K562 (cell line): Measurements from ENCODE around the gene CLHC1. TPM values are rescaled to one million over a fixed set of nuclear protein-coding genes. Genes with fewer than 3 reads are reported as not detected.

Source experiments
- BCL6 ChIP-seq: fragments of 250-450 bp; sonication (Bioruptor Pico); IDR thresholded peaks from 2 replicates; pipeline ENCODE4 v1.4.0; 2020
- HMG20A ChIP-seq: fragments of 450-650 bp; formaldehyde crosslinking; conservative IDR thresholded peaks from 2 replicates; pipeline ENCODE4 v1.4.0; 2020; ENCODE audit warnings: mild to moderate bottlenecking, mixed read lengths
- NUFIP1 ChIP-seq: fragments of 450-650 bp; IDR thresholded peaks from 2 replicates; pipeline ENCODE4 v1.6.1; 2018; ENCODE audit not compliant: partially characterized antibody
- POLR3A ChIP-seq: IDR thresholded peaks from 2 replicates; pipeline ENCODE4 v1.6.1; 2011; ENCODE audit warnings: borderline replicate concordance, mild to moderate bottlenecking, moderate library complexity; ENCODE audit not compliant: insufficient read length, insufficient read depth; ENCODE audit errors: extremely low read depth
- RCOR1 ChIP-seq, 2 experiments: IDR thresholded peaks; 2 replicates each; pipeline ENCODE4 v1.6.1; 2012; ENCODE audit warnings: low read depth in 2 of 2, low read length in 2 of 2, borderline replicate concordance in 1 of 2, improper control_type of control experiment in 1 of 2
- RFX5 ChIP-seq: IDR thresholded peaks from 2 replicates; pipeline ENCODE4 v1.6.1; 2011; ENCODE audit warnings: low read depth, mild to moderate bottlenecking, improper control_type of control experiment, low read length
- TCF3 ChIP-seq: sonication (generic); formaldehyde crosslinking; IDR thresholded peaks from 2 replicates; pipeline ENCODE4 v1.4.0; 2020; ENCODE audit warnings: mild to moderate bottlenecking, missing genetic modification reagents
- THRAP3 ChIP-seq: fragments of 450-650 bp; IDR thresholded peaks from 2 replicates; pipeline ENCODE4 v1.6.1; 2016; ENCODE audit warnings: mild to moderate bottlenecking, inconsistent platforms, borderline replicate concordance
- TOE1 ChIP-seq, 2 experiments: fragments of 450-650 bp in 1 of 2; sonication (generic) in 1 of 2; formaldehyde crosslinking in 1 of 2; IDR thresholded peaks; 2 replicates each; pipeline versions ENCODE4 v1.7.1 to v1.8.0; 2016 to 2022; ENCODE audit warnings: borderline replicate concordance in 2 of 2, mild to moderate bottlenecking in 2 of 2, antibody characterized with exemption in 1 of 2, inconsistent platforms in 1 of 2, low read depth in 1 of 2, missing genetic modification reagents in 1 of 2, moderate library complexity in 1 of 2
- TRIM28 ChIP-seq: fragments of 450-650 bp; IDR thresholded peaks from 2 replicates; pipeline ENCODE4 v1.6.1; 2017
- ZBTB7A ChIP-seq: IDR thresholded peaks from 2 replicates; pipeline ENCODE4 v1.6.1; 2011; ENCODE audit warnings: low read depth, mild to moderate bottlenecking, low read length, moderate library complexity, borderline replicate concordance; ENCODE audit not compliant: control insufficient read depth
- ZNF165 ChIP-seq: fragments of 250-450 bp; sonication (Bioruptor Pico); IDR thresholded peaks from 2 replicates; pipeline ENCODE4 v1.4.0; 2020; ENCODE audit warnings: borderline replicate concordance
- polyA plus RNA-seq, 8 experiments: library from polyadenylated mRNA; depleted of rRNA in 4 of 8; stranded (reverse) in 5 of 8; unstranded in 3 of 8; fragments of >200 nt; fragmentation: Nextera tagmentation in 2 of 8; fragmentation: Illumina TruSeq in 1 of 8; extraction: Ambion mirVana in 2 of 8; extraction: Trizol in 1 of 8; gene quantifications; 2 replicates each; pipeline versions ENCODE4 v1.2.1 to v1.2.3, GENCODE V29; 2011 to 2014; ENCODE audit warnings: inconsistent platforms in 1 of 8, missing spikeins in 1 of 8
- total RNA-seq, 7 experiments: library from RNA; depleted of rRNA in 6 of 7; stranded (reverse); fragments of >200 nt in 6 of 7; fragmentation: Illumina TruSeq in 2 of 7; extraction: Trizol in 2 of 7; gene quantifications; 2 replicates each; pipeline versions ENCODE4 v1.2.1 to v1.2.3, GENCODE V29; 2011 to 2021; ENCODE audit warnings: low replicate concordance in 1 of 7
- TF ChIP-seq, protein P1 (sequence below), 2 experiments: fragments of 450-650 bp; IDR thresholded peaks; 2 replicates each; pipeline ENCODE4 v1.6.1; 2016; ENCODE audit warnings: mild to moderate bottlenecking in 2 of 2, borderline replicate concordance in 1 of 2, low read depth in 1 of 2, moderate library complexity in 1 of 2
- TF ChIP-seq, protein P2 (sequence below): fragments of 450-650 bp; IDR thresholded peaks from 2 replicates; pipeline ENCODE4 v1.7.0; 2016; ENCODE audit warnings: borderline replicate concordance
- TF ChIP-seq, protein P3 (sequence below): fragments of 250-450 bp; sonication (Bioruptor Pico); IDR thresholded peaks from 2 replicates; pipeline ENCODE4 v1.8.0; 2022; ENCODE audit warnings: inconsistent platforms, mild to moderate bottlenecking, moderate library complexity, borderline replicate concordance

Gene CLHC1
- total and polyA plus RNA-seq, 9 of the 15 experiments (the other 6 are each of a cell fraction or from before 2014, with no cell fraction given) = 3.7 to 14.3 (median 8.6) TPM

DNA sequence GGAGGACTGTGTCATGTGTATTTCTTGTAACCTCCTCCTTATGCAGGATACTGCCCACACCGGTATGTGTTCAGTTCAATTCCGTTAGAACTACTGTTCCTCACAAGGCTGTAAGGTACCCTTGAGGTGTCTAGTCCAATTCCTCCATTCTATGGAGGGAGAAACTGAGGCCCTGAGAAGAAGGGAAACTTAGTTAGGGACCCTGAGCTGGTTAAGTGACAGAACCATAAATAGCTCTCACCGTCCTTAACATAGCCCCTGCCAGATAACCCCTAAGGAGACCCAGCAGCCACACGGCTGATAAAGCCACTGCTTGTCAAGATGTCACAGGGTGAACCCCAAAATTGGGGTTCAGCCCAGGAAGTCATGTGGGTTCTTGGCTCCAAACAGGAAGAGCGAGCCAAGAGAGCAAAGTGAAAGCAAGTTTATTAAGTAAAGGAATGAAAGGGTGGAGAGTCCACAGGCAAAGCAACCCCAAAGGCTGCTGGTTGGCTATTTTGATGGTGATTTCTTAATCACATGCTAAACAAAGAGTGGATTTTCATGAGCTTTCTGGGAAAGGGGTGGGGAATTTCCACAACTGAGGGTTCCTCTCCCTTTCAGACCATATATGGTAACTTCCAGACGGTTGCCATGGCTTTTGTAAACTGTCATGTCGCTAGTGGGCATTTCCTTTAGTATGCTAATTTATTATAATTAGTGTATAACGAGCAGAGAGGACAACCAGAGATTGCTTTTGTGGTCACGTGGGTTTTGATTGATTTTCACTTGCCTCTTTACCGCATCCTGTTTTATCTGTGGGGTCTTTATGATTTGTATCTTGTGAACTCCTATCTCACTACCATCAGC, 98.4 kb downstream of the CLHC1 start (continued):
- TF ChIP-seq, protein P1, sequence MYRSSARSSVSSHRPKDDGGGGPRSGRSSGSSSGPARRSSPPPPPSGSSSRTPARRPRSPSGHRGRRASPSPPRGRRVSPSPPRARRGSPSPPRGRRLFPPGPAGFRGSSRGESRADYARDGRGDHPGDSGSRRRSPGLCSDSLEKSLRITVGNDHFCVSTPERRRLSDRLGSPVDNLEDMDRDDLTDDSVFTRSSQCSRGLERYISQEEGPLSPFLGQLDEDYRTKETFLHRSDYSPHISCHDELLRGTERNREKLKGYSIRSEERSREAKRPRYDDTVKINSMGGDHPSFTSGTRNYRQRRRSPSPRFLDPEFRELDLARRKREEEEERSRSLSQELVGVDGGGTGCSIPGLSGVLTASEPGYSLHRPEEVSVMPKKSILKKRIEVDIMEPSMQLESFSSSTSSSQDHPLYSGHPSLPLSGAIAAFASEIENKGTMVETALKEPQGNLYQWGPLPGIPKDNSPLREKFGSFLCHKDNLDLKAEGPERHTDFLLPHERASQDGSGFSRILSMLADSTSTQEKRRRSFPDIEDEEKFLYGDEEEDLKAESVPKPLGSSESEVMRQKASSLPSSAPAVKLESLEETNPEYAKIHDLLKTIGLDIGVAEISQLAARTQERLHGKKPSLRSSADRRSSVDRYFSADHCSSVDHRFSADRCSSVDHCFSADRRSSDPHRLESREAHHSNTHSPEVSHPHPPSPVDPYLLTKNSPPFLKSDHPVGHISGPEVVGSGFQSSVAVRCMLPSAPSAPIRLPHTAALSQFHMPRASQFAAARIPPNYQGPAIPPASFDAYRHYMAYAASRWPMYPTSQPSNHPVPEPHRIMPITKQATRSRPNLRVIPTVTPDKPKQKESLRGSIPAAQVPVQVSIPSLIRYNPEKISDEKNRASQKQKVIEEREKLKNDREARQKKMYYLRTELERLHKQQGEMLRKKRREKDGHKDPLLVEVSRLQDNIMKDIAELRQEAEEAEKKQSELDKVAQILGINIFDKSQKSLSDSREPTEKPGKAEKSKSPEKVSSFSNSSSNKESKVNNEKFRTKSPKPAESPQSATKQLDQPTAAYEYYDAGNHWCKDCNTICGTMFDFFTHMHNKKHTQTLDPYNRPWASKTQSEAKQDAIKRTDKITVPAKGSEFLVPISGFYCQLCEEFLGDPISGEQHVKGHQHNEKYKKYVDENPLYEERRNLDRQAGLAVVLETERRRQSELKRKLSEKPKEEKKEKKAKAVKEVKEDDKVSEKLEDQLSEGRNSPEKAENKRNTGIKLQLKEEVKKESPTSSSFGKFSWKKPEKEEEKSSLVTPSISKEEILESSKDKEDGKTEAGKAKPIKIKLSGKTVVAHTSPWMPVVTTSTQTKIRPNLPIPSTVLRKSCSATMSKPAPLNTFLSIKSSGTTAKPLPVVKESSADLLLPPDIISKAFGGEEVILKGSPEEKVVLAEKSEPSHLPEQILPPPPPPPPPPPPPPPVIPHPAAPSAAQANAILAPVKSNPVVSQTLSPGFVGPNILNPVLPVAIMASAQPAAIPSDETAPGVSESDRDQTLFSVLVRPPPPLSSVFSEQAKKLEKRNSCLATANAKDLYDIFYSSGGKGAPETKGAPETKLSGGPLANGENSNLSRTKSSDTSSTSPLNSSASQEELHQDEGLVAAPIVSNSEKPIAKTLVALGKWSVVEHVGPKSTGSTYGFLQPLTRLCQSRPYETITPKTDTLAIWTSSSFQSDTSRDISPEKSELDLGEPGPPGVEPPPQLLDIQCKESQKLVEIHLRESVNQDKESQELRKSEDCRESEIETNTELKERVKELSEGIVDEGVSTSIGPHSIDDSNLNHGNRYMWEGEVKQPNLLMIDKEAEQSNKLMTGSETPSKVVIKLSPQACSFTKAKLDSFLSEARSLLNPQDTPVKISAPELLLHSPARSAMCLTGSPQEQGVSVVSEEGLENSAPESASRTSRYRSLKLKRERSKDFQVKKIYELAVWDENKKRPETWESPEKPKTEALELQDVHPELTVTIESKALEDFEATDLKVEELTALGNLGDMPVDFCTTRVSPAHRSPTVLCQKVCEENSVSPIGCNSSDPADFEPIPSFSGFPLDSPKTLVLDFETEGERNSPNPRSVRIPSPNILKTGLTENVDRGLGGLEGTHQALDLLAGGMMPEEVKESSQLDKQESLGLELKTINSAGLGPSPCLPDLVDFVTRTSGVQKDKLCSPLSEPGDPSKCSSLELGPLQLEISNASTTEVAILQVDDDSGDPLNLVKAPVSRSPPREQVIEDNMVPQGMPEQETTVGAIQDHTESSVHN (IDR thresholded peaks at IDR 0.05; ENCODE audit: borderline replicate concordance in 1 of 2, low read depth in 1 of 2) = no peak
- no peak for TF ChIP-seq TRIM28
- TF ChIP-seq ZBTB7A = peak; percentile 51; the same call in 1 of the 2 replicates
- no peak for TF ChIP-seq BCL6 (CRISPR knock-in tag)
- TF ChIP-seq TOE1 (IDR thresholded peaks at IDR 0.05; ENCODE audit: borderline replicate concordance) = peak; percentile 88; the same call in 1 of the 2 replicates
- TF ChIP-seq TOE1 (CRISPR knock-in tag; IDR thresholded peaks at IDR 0.05; ENCODE audit: borderline replicate concordance, low read depth) = no peak
- peak; percentile 42 for TF ChIP-seq TCF3
- no peak for TF ChIP-seq HMG20A (CRISPR knock-in tag)
- TF ChIP-seq NUFIP1 = no peak
- TF ChIP-seq, protein P2, sequence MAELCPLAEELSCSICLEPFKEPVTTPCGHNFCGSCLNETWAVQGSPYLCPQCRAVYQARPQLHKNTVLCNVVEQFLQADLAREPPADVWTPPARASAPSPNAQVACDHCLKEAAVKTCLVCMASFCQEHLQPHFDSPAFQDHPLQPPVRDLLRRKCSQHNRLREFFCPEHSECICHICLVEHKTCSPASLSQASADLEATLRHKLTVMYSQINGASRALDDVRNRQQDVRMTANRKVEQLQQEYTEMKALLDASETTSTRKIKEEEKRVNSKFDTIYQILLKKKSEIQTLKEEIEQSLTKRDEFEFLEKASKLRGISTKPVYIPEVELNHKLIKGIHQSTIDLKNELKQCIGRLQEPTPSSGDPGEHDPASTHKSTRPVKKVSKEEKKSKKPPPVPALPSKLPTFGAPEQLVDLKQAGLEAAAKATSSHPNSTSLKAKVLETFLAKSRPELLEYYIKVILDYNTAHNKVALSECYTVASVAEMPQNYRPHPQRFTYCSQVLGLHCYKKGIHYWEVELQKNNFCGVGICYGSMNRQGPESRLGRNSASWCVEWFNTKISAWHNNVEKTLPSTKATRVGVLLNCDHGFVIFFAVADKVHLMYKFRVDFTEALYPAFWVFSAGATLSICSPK = no peak
- TF ChIP-seq RCOR1 (IDR thresholded peaks at IDR 0.05; ENCODE audit: borderline replicate concordance in 1 of 2, low read depth in 2 of 2, low read length in 2 of 2) = no peak; a peak in 1 of 4 replicates
- TF ChIP-seq, protein P3, sequence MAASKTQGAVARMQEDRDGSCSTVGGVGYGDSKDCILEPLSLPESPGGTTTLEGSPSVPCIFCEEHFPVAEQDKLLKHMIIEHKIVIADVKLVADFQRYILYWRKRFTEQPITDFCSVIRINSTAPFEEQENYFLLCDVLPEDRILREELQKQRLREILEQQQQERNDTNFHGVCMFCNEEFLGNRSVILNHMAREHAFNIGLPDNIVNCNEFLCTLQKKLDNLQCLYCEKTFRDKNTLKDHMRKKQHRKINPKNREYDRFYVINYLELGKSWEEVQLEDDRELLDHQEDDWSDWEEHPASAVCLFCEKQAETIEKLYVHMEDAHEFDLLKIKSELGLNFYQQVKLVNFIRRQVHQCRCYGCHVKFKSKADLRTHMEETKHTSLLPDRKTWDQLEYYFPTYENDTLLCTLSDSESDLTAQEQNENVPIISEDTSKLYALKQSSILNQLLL (CRISPR knock-in tag) = no peak
- no peak for TF ChIP-seq RFX5
- TF ChIP-seq POLR3A = no peak
- TF ChIP-seq THRAP3 = no peak
- TF ChIP-seq ZNF165 (CRISPR knock-in tag) = no peak
